Transverse colon (tissue), 4 donors: ENCODE results near the gene CSTA. TPM values are rescaled to one million over a fixed set of nuclear protein-coding genes. Genes with fewer than 3 reads are reported as not detected.

Source experiments
- DNase-seq: peaks from one replicate; pipeline ENCODE4 v3.0.0-alpha.2; 2019
- H3K27ac ChIP-seq, 4 donors: fragments of 200-600 bp; sonication (generic); 2 replicates each; pipeline ENCODE4 v1.5.1; 2016 to 2018; ENCODE audit warnings: inconsistent platforms in 4 of 4
- H3K27me3 ChIP-seq: fragments of 200-600 bp; sonication (generic); 2 replicates; pipeline ENCODE4 v1.5.1; 2017; ENCODE audit warnings: inconsistent platforms
- H3K36me3 ChIP-seq, 4 donors: fragments of 200-600 bp; sonication (generic); 2 replicates each; pipeline ENCODE4 v1.5.1; 2017 to 2019; ENCODE audit warnings: inconsistent platforms in 4 of 4
- H3K4me1 ChIP-seq, 4 donors: fragments of 200-600 bp; sonication (generic); 2 replicates each; pipeline ENCODE4 v1.5.1; 2017 to 2020; ENCODE audit warnings: inconsistent platforms in 4 of 4
- H3K4me3 ChIP-seq, 4 donors: fragments of 200-600 bp; sonication (generic); 1 replicate in 1 of 4; 2 replicates in 3 of 4; pipeline versions ENCODE4 v1.5.1 to v1.6.1; 2017 to 2019; ENCODE audit warnings: inconsistent platforms in 4 of 4
- H3K9me3 ChIP-seq, 2 donors: fragments of 200-600 bp; sonication (generic); 2 replicates each; pipeline ENCODE4 v1.5.1; 2017 to 2019; ENCODE audit warnings: inconsistent platforms in 2 of 2
- CTCF ChIP-seq, 5 experiments: fragments of 200-600 bp in 3 of 5; fragments of 450-650 bp in 2 of 5; sonication (generic) in 3 of 5; IDR thresholded peaks; 1 replicate in 2 of 5; 2 replicates in 3 of 5; pipeline ENCODE4 v1.5.1; 2016 to 2017; ENCODE audit warnings: antibody characterized with exemption in 5 of 5, inconsistent platforms in 3 of 5, mild to moderate bottlenecking in 2 of 5, moderate library complexity in 1 of 5
- EP300 ChIP-seq: sonication (generic); formaldehyde crosslinking; IDR thresholded peaks from one replicate; pipeline ENCODE4 v1.6.1; 2017; ENCODE audit warnings: antibody characterized with exemption, low read depth
- POLR2A ChIP-seq: fragments of 450-650 bp; IDR thresholded peaks from one replicate; pipeline ENCODE4 v1.6.1; 2016; ENCODE audit warnings: antibody characterized with exemption, mild to moderate bottlenecking, moderate library complexity
- POLR2AphosphoS5 ChIP-seq, 3 donors: sonication (generic); formaldehyde crosslinking; IDR thresholded peaks; one replicate each; pipeline ENCODE4 v1.6.1; 2016; ENCODE audit warnings: antibody characterized with exemption in 3 of 3
- WGBS, 2 donors: methylation state at CpG; one replicate each; pipeline ENCODE4 v1.1.5; 2018; ENCODE audit warnings: low coverage in 1 of 2; 5-methylcytosine and 5-hydroxymethylcytosine counted together
- in situ Hi-C, 4 donors: fragments of 200-750 bp; cut with MboI; loops; one replicate each; pipeline versions ENCODE4 v1.15.0 to v1.15.1; 2017; ENCODE audit warnings: low sequenced_read_pairs in 3 of 4, low pct_ligation_motif_present in 1 of 4, low pct_unique_long_range_greater_than_20kb in 1 of 4
- intact Hi-C: fragments of 100-400 bp; cut with DNase I; formaldehyde crosslinking; loops from one replicate; pipeline ENCODE4 v1.15.1; 2023; ENCODE audit warnings: low total_unique reads
- total RNA-seq, 4 donors: library from RNA; depleted of rRNA; stranded (reverse); fragments of >200 nt; gene quantifications; one replicate each; pipeline ENCODE4 v1.1.0, GENCODE V29; 2016

The CSTA gene
- total RNA-seq, 4 donors from 2014 or later: 1.4 TPM; not detected in 3

DNA sequence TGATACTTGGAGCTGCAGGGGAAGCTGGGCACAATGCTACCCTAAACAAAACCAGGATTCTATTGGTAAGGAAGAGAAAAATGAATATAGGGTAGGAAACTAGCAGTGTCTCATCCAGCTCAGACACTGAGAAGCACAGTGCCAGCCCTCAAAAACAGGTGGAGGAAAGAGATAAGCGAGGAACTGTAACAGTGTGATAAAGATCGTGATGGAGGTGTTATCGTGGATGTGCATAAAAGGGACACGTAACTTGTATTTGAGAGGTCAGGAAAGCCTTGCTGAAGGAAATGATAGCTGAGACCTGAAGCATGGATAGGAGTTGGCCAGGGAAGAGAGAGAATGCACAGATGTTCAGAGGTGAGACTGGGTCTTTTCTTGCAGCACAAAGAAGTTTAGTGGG, 30.6 kb downstream of the CSTA start:
- Histone ChIP-seq H3K27me3 (no peaks in the 10 kb centered on the region), H3K4me1 (peaks cover 0 to 23% (median 12%) of the 10 kb centered on the region in 4 donors), H3K36me3 (no peaks in the 10 kb centered on the region), H3K27ac (no peak overlapping the region), H3K9me3 (no peaks in the 10 kb centered on the region), H3K4me3 (no peak overlapping the region)
- in situ Hi-C loops (no loop called here), intact Hi-C loops (no loop called here)
- 53 to 61% methylated on average over 4 of the region's 4 CpGs for WGBS, 2 donors
- DNase-seq: no peak
- TF ChIP-seq CTCF (IDR thresholded peaks at IDR 0.05) (no peak), POLR2A (no peak), EP300 (no peak), POLR2AphosphoS5 (IDR thresholded peaks at IDR 0.05) (no peak)

- intact Hi-C loops: no loop called here
- DNase-seq: peak; percentile 78
- 71% methylated on average over 4 of the region's 4 CpGs; no CpG with 5 or more reads in 1 of the 2 donors for WGBS, 2 donors
- no peak overlapping the region for H3K27ac ChIP-seq
- peaks cover 0 to 27% (median 12%) of the 10 kb centered on the region in 4 donors for H3K4me1 ChIP-seq
- H3K9me3 ChIP-seq: no peaks in the 10 kb centered on the region
- no peak overlapping the region for H3K4me3 ChIP-seq
- no peaks in the 10 kb centered on the region for H3K27me3 ChIP-seq
- in situ Hi-C loops: no loop called here
- TF ChIP-seq POLR2A (no peak), CTCF (IDR thresholded peaks at IDR 0.05) (peak; percentile 38 to 65 (median 49))
- no peaks in the 10 kb centered on the region for H3K36me3 ChIP-seq
These were observed 31.4 kb downstream of the CSTA start for GRCh38 chr3:122356402-122356801.

DNA sequence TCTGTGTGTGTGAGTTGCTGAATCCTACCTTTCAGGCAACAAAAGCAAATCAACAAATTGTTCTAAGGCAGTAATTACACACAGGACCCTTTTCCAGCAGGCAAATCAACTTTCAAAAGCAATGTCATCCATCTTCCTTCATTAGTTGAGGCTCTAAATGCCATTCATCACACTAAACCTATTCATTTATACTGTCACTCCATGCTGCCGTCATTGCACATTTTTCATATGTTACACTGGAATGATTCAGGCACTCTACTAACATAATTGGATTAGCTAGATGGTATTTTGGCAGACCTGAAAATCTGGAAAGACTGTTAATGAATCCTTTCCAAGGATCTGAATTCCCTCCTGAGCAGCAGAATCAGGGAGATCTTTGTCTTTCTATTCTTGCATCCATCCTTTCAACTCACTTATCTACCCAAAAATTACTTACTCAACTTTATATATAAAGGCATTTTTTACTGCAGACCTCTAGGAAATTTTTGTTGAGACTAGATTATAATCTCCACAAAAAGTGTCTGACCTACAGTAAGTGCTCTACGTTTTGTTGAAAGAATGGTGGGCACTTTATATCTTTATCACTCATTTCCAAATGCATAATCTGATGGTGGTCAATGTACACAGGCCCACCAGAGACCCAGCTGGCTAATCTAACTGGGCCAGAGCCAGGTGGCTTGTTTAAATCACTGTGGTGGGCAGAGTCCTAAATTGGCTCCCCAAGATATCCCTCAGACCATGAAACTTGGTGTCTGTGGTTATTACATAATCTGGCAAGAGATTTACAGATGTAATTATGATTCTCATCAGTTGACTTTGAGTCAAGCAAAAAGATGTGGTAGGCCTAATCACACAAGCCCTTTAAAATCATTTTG, 33.0 kb downstream of the CSTA start:
- no peak overlapping the region for H3K4me3 ChIP-seq
- in situ Hi-C loops (no loop called here), intact Hi-C loops (no loop called here)
- no peaks in the 10 kb centered on the region for H3K27me3 ChIP-seq
- no peak overlapping the region for H3K27ac ChIP-seq
- peaks cover 0 to 28% (median 14%) of the 10 kb centered on the region in 4 donors for H3K4me1 ChIP-seq
- 79 to 92% methylated on average over 2 of the region's 2 CpGs for WGBS, 2 donors
- DNase-seq: no peak
- TF ChIP-seq CTCF (IDR thresholded peaks at IDR 0.05): no peak
- TF ChIP-seq EP300: no peak
- TF ChIP-seq POLR2A: no peak
- TF ChIP-seq POLR2AphosphoS5 (IDR thresholded peaks at IDR 0.05): no peak
- H3K9me3 ChIP-seq: no peaks in the 10 kb centered on the region
- H3K36me3 ChIP-seq: peaks cover 0 to 3% (median 0%) of the 10 kb centered on the region in 4 donors

DNA sequence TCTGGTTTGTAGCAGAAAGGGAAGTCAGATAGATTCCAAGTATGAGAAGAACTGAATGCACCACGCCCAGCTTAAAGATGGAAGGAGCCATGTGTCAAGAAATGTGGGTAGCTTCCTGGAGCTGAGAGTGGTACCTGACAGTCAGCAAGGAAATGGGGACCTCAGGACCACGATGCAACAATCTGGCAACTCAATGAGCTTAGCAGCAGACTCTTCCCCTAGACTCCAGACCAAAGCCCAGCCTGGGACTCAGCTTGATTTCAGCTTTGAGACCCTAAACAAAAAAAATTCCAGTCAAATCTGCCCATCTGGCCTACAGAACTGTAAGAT, 33.6 kb downstream of the CSTA start:
- no peak overlapping the region for H3K4me3 ChIP-seq
- H3K36me3 ChIP-seq: peaks cover 0 to 3% (median 0%) of the 10 kb centered on the region in 4 donors
- 85 to 92% methylated on average over 2 of the region's 2 CpGs for WGBS, 2 donors
- H3K4me1 ChIP-seq: peaks cover 0 to 34% (median 20%) of the 10 kb centered on the region in 4 donors
- H3K27ac ChIP-seq: no peak overlapping the region
- intact Hi-C loops (no loop called here), in situ Hi-C loops (no loop called here)
- H3K27me3 ChIP-seq: no peaks in the 10 kb centered on the region
- TF ChIP-seq CTCF (IDR thresholded peaks at IDR 0.05): no peak
- TF ChIP-seq POLR2AphosphoS5 (IDR thresholded peaks at IDR 0.05): no peak
- no peak for TF ChIP-seq EP300
- TF ChIP-seq POLR2A: no peak
- DNase-seq: no peak
- H3K9me3 ChIP-seq: no peaks in the 10 kb centered on the region
